H54 (cell line): ENCODE data around the gene ATOX1.

Source experiments
- DNase-seq: peaks from one replicate; pipeline ENCODE4 v3.0.0; 2011; ENCODE audit warnings: low spot score, mixed read lengths; ENCODE audit not compliant: insufficient read length
- FAIRE-seq: peaks from 3 replicates; lab custom pipeline; 2011; peaks lifted over from hg19 to GRCh38; lab: Jason Lieb, UNC
- POLR2A ChIP-seq: IDR thresholded peaks from 2 replicates; pipeline ENCODE4 v1.6.1; 2011; ENCODE audit warnings: low read depth, mild to moderate bottlenecking, low read length

ATOX1 gene

GRCh38 chr5:151751091-151751490 is 7.3 kb downstream of the ATOX1 start:
- TF ChIP-seq POLR2A, result no peak
- DNase-seq (no peak), FAIRE-seq (no peak)

- FAIRE-seq (no peak), DNase-seq (no peak)
- TF ChIP-seq POLR2A, result no peak
Measured at GRCh38 chr5:151750121-151750520, 8.3 kb downstream of the ATOX1 start.

GRCh38 chr5:151745071-151745705 is 13.2 kb downstream of the ATOX1 start:
- no peak for TF ChIP-seq POLR2A
- DNase-seq (peak; percentile 68), FAIRE-seq (peak; percentile 94)

- no peak for DNase-seq
- FAIRE-seq, result no peak
- no peak for TF ChIP-seq POLR2A
Measured at GRCh38 chr5:151743530-151743929, 14.9 kb downstream of the ATOX1 start.

- DNase-seq, result peak; percentile 39
- TF ChIP-seq POLR2A, result no peak
- no peak for FAIRE-seq
Measured at GRCh38 chr5:151742870-151743294, 15.5 kb downstream of the ATOX1 start.

- no peak for TF ChIP-seq POLR2A
- no peak for DNase-seq
- FAIRE-seq, result no peak
Measured at GRCh38 chr5:151741678-151742423, 16.6 kb downstream of the ATOX1 start.

- DNase-seq, result no peak
- FAIRE-seq, result no peak
- TF ChIP-seq POLR2A, result no peak
Measured at GRCh38 chr5:151740958-151741373, 17.5 kb downstream of the ATOX1 start.

GRCh38 chr5:151740336-151740942 is 18.0 kb downstream of the ATOX1 start:
- FAIRE-seq (no peak), DNase-seq (peak; percentile 42)
- TF ChIP-seq POLR2A, result peak; percentile 46

GRCh38 chr5:151739939-151740335 is 18.5 kb downstream of the ATOX1 start:
- no peak for TF ChIP-seq POLR2A
- DNase-seq (peak; percentile 50), FAIRE-seq (no peak)

- FAIRE-seq (no peak), DNase-seq (no peak)
- no peak for TF ChIP-seq POLR2A
Measured at GRCh38 chr5:151739395-151739794, 19.0 kb downstream of the ATOX1 start.

GRCh38 chr5:151738125-151738848 is 20.1 kb downstream of the ATOX1 start:
- no peak for DNase-seq
- no peak for TF ChIP-seq POLR2A
- FAIRE-seq, result no peak

GRCh38 chr5:151737431-151737830 is 21.0 kb downstream of the ATOX1 start:
- DNase-seq (no peak), FAIRE-seq (no peak)
- TF ChIP-seq POLR2A, result no peak

- TF ChIP-seq POLR2A, result no peak
- DNase-seq (no peak), FAIRE-seq (no peak)
Measured at GRCh38 chr5:151735646-151736045, 22.8 kb downstream of the ATOX1 start.

- FAIRE-seq (no peak), DNase-seq (no peak)
- TF ChIP-seq POLR2A, result no peak
Measured at GRCh38 chr5:151734064-151734408, 24.4 kb downstream of the ATOX1 start.
